NT2/D1 (cell line): ENCODE measurements around the gene CACNA1G.
A peak's percentile ranks its signal among the peaks of the same experiment; 100 is the strongest.

Experiments used
- DNase-seq: peaks from one replicate; pipeline ENCODE4 v3.0.0-alpha.2; 2011; ENCODE audit warnings: low read depth, low spot score
- H3K27me3 ChIP-seq: 2 replicates; pipeline ENCODE4 v1.6.0; 2011; ENCODE audit warnings: mild to moderate bottlenecking; ENCODE audit not compliant: insufficient read length, insufficient read depth
- H3K36me3 ChIP-seq: 2 replicates; pipeline ENCODE4 v1.6.1; 2011; ENCODE audit warnings: mild to moderate bottlenecking, low read length, mixed read lengths; ENCODE audit not compliant: insufficient read depth, insufficient read length
- H3K4me1 ChIP-seq: 2 replicates; pipeline ENCODE4 v1.5.1; 2011; ENCODE audit not compliant: insufficient read depth, insufficient read length
- H3K4me3 ChIP-seq: 2 replicates; pipeline ENCODE4 v1.5.1; 2011; ENCODE audit warnings: low read depth; ENCODE audit not compliant: insufficient read length
- H3K9ac ChIP-seq: 2 replicates; pipeline ENCODE4 v1.6.0; 2011; ENCODE audit warnings: low read depth; ENCODE audit not compliant: insufficient read length
- H3K9me3 ChIP-seq: 2 replicates; pipeline ENCODE4 v1.5.1; 2011; ENCODE audit warnings: mild to moderate bottlenecking, low read length; ENCODE audit not compliant: insufficient read depth
- SUZ12 ChIP-seq: IDR thresholded peaks from 2 replicates; pipeline ENCODE4 v1.6.1; 2011; ENCODE audit not compliant: insufficient read length, insufficient read depth; ENCODE audit errors: extremely low read depth
- YY1 ChIP-seq: IDR thresholded peaks from 2 replicates; pipeline ENCODE4 v1.6.1; 2011; ENCODE audit not compliant: insufficient read length, insufficient read depth
- ZNF274 ChIP-seq: IDR thresholded peaks from 2 replicates; pipeline ENCODE4 v1.6.1; 2011; ENCODE audit warnings: mild to moderate bottlenecking, low read depth, low read length

CACNA1G gene

GRCh38 chr17:50603340-50603739 lies 42.8 kb downstream of the CACNA1G start:
- Histone ChIP-seq H3K4me1 (peaks cover 27% of the 10 kb centered on the region), H3K27me3 (no peaks in the 10 kb centered on the region)
- no peak for DNase-seq

GRCh38 chr17:50604513-50604912 lies 44.0 kb downstream of the CACNA1G start:
- DNase-seq = no peak
- Histone ChIP-seq H3K4me3 (no peak overlapping the region), H3K4me1 (peaks cover 32% of the 10 kb centered on the region), H3K27me3 (no peaks in the 10 kb centered on the region), H3K9ac (peak overlapping the region; percentile 14), H3K36me3 (no peaks in the 10 kb centered on the region), H3K9me3 (no peaks in the 10 kb centered on the region)
- no peak for TF ChIP-seq YY1
- no peak for TF ChIP-seq ZNF274
- TF ChIP-seq SUZ12 = no peak

More at GRCh38 chr17:50603340-50603739, 42.8 kb downstream of the CACNA1G start:
- Histone ChIP-seq H3K9ac (no peak overlapping the region), H3K36me3 (no peaks in the 10 kb centered on the region), H3K4me3 (no peak overlapping the region), H3K9me3 (no peaks in the 10 kb centered on the region)
- TF ChIP-seq SUZ12 (no peak), ZNF274 (no peak), YY1 (no peak)

GRCh38 chr17:50605429-50605828 lies 44.9 kb downstream of the CACNA1G start:
- H3K36me3 ChIP-seq = no peaks in the 10 kb centered on the region
- TF ChIP-seq SUZ12 (no peak), ZNF274 (no peak), YY1 (no peak)
- no peak overlapping the region for H3K9ac ChIP-seq
- peaks cover 40% of the 10 kb centered on the region for H3K4me1 ChIP-seq
- no peaks in the 10 kb centered on the region for H3K27me3 ChIP-seq
- no peak overlapping the region for H3K4me3 ChIP-seq
- H3K9me3 ChIP-seq = no peaks in the 10 kb centered on the region
- DNase-seq = no peak

DNA sequence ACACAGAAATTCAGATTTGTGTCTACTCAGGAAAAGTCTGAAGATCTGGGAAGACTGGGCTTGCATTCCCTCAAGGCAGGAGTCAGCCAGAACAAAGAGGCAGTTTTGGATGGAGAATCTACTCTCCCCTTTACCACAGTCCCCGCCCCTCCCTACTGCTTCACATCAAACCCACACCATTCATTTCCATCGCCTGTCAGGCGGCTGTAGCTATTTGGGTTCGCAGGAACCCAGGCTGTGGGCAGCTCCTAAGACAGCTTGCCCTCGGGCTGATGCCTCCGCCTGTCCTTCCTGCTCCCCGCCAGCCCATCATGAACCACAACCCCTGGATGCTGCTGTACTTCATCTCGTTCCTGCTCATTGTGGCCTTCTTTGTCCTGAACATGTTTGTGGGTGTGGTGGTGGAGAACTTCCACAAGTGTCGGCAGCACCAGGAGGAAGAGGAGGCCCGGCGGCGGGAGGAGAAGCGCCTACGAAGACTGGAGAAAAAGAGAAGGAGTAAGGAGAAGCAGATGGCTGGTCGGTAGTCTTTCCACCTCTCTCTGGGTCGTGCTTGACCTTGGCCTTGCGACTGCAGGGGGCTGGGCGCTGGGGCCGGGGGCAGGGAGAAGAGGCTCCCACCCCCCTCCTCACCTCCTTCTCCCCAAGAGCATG lies 47.1 kb downstream of the CACNA1G start:
- no peak overlapping the region for H3K9ac ChIP-seq
- no peak overlapping the region for H3K4me3 ChIP-seq
- no peak for DNase-seq
- no peaks in the 10 kb centered on the region for H3K27me3 ChIP-seq
- H3K36me3 ChIP-seq = no peaks in the 10 kb centered on the region
- H3K4me1 ChIP-seq = peaks cover 33% of the 10 kb centered on the region
- H3K9me3 ChIP-seq = no peaks in the 10 kb centered on the region
- TF ChIP-seq ZNF274 (no peak), YY1 (no peak), SUZ12 (no peak)

DNA sequence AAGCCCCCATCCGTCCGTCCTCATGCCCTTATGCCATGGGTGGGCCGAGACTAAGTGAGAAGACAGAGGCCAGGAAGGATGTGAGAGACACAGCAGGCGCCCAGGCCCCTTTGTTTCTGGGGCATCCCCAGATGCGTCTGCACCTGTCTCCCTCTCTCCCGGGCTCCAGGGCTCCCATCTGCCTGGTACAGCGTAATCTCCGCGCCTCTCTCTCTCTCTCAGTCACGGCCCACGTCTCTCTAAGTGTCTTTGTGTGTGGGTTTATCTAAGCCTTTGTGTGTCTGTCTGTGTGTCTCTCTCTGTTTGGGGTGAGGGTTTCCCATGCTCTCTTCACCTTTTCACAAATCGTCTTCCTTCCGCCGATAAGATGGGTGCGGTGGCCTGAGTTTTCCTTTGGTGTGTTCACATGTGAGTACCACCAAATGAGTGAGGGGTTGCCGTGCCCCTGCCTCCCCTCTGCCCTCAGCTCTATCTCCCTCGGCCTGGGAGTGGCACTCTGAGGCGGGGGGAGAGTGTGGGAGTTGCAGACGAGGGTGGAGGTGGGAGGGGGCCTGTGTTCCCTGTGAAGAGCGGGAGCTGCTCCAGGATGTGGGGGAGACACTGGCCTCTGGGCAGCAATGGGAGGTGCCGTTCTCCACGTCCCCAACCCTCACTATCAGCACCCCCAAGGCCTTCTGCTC lies 48.3 kb downstream of the CACNA1G start:
- no peaks in the 10 kb centered on the region for H3K36me3 ChIP-seq
- no peak overlapping the region for H3K9ac ChIP-seq
- DNase-seq = no peak
- H3K4me3 ChIP-seq = no peak overlapping the region
- H3K4me1 ChIP-seq = peaks cover 32% of the 10 kb centered on the region
- no peak for TF ChIP-seq YY1
- no peak for TF ChIP-seq SUZ12
- no peak for TF ChIP-seq ZNF274
- no peaks in the 10 kb centered on the region for H3K9me3 ChIP-seq
- H3K27me3 ChIP-seq = no peaks in the 10 kb centered on the region

DNA sequence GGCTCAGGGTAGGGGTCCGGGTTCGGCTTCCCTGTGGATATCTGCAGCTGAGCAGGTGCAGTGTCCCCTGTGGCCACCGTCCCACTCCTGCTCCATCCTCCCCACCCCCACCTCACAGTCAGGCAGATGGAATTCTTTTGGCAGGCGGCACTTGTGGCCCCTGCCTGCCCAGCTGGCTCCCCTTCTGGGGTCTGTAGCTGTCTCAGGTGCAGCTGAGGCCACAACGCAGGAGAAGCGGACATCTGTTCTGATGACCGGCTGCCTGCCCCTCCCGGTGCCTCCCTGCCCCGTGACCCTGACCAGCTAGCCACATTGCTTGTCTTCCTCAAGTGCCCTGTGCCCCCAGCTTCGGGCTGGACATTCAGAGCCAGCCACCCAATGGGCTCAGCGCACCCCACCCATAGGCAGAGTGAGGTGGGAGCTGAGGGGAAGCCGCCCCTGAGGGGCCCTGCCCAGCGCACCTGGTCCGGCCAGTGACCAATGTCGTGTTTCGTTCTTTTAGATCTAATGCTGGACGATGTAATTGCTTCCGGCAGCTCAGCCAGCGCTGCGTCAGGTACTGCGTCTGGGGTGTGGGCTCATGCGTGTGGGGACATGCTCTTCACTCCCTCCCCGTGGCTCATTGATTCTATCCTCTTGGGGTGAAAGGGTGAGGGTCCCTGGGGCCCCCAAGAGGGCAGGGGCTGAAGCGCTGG lies 49.0 kb downstream of the CACNA1G start:
- Histone ChIP-seq H3K36me3 (no peaks in the 10 kb centered on the region), H3K9me3 (no peaks in the 10 kb centered on the region), H3K27me3 (no peaks in the 10 kb centered on the region), H3K4me1 (peaks cover 28% of the 10 kb centered on the region), H3K4me3 (no peak overlapping the region), H3K9ac (no peak overlapping the region)
- no peak for TF ChIP-seq SUZ12
- no peak for TF ChIP-seq YY1
- no peak for TF ChIP-seq ZNF274
- no peak for DNase-seq

DNA sequence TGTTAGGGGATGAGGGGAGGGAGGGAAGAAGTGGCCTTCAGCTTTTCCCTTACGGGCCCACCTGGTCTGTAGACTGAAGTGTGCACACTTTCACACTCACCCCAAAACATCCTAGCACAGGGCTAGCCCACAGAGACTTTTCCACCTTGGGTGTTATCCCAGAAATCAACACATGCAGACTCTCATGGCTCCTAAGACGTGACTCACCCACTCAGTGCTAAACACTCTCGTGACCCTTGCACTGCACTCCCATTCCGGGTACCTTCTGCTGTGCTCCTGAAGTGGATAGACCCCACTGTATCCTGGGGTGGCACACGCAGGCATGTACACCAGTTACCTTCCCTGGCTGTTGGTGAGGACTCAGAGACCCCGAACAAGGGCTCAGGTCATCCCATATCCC lies 51.1 kb downstream of the CACNA1G start:
- no peaks in the 10 kb centered on the region for H3K36me3 ChIP-seq
- H3K27me3 ChIP-seq = no peaks in the 10 kb centered on the region
- TF ChIP-seq SUZ12 (no peak), YY1 (no peak), ZNF274 (no peak)
- H3K4me1 ChIP-seq = peaks cover 20% of the 10 kb centered on the region
- no peaks in the 10 kb centered on the region for H3K9me3 ChIP-seq
- no peak overlapping the region for H3K4me3 ChIP-seq
- no peak for DNase-seq
- no peak overlapping the region for H3K9ac ChIP-seq
